ENCODE results near the gene TSPAN4. TPM values are rescaled to one million over a fixed set of nuclear protein-coding genes. Genes with fewer than 3 reads are reported as not detected.

TSPAN4 gene
- total RNA-seq, 1 donor from 2014 or later: 14.8 TPM

- no peak for DNase-seq
- intact Hi-C loops (cut with micrococcal nuclease): no loop called here
- H3K36me3 Mint-ChIP-seq (ENCODE audit: low read depth): peaks cover 14% of the 10 kb centered on the region
- H3K9me3 Mint-ChIP-seq: no peaks in the 10 kb centered on the region
- H3K4me3 Mint-ChIP-seq: no peak overlapping the region
- H3K27me3 Mint-ChIP-seq: no peaks in the 10 kb centered on the region
- H3K27ac Mint-ChIP-seq: no peak overlapping the region
- peaks cover 9% of the 10 kb centered on the region for H3K4me1 Mint-ChIP-seq
Measured at GRCh38 chr11:800473-800872, 42.2 kb upstream of the TSPAN4 start.

GRCh38 chr11:801097-801780 is 41.4 kb upstream of the TSPAN4 start:
- Mint-ChIP-seq H3K27ac (peak overlapping the region; percentile 20), H3K4me1 (peaks cover 7% of the 10 kb centered on the region), H3K27me3 (no peaks in the 10 kb centered on the region), H3K36me3 (ENCODE audit: low read depth) (peaks cover 10% of the 10 kb centered on the region), H3K4me3 (peak overlapping the region; percentile 35), H3K9me3 (no peaks in the 10 kb centered on the region)
- intact Hi-C loops (cut with micrococcal nuclease): no loop called here
- no peak for DNase-seq

- H3K4me1 Mint-ChIP-seq: peaks cover 2% of the 10 kb centered on the region
- H3K9me3 Mint-ChIP-seq: no peaks in the 10 kb centered on the region
- intact Hi-C loops (cut with micrococcal nuclease): no loop called here
- H3K4me3 Mint-ChIP-seq: no peak overlapping the region
- peaks cover 10% of the 10 kb centered on the region for H3K36me3 Mint-ChIP-seq (ENCODE audit: low read depth)
- H3K27ac Mint-ChIP-seq: no peak overlapping the region
- DNase-seq: no peak
- no peaks in the 10 kb centered on the region for H3K27me3 Mint-ChIP-seq
Measured at GRCh38 chr11:802018-802617, 40.5 kb upstream of the TSPAN4 start.

DNA sequence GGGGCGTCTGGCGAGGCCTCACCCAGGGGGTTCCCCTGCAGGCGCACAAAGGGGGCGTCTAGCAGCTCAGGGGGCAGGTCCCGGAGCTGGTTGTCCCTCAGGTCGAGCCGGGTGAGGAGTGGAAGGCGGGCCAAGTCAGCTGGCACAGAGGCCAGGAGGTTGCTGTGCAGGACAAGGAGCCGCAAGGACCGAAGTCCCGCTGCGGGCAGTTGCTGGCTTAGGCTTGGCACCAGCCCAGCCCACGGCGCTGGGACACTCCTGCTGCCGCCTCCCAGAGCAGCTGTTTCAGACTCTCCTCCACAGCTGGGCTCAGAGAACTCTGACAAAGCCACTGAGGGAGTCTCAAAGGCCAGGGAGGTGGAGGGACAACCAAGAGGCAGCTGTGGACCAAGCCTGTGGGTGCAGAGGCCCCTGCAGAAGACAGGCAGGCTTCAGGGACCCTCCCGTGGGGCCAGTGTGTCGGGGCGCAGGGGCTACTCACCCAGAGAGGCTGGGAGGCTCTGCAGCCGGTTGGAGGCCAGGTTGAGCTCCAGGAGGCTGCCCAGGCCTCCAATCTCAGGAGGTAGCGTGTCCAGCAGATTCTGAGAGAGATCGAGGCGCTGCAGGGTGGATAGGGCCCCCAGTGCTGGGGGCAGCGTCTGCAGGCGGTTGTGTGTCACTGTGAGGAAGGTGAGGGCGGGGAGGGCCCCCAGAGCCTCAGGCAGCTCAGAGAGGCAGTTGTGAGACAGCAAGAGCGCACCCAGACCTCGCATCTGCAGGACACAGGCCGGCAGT is 39.8 kb upstream of the TSPAN4 start:
- Mint-ChIP-seq H3K27me3 (no peaks in the 10 kb centered on the region), H3K4me3 (peak overlapping the region; percentile 45)
- no peak for DNase-seq

DNA sequence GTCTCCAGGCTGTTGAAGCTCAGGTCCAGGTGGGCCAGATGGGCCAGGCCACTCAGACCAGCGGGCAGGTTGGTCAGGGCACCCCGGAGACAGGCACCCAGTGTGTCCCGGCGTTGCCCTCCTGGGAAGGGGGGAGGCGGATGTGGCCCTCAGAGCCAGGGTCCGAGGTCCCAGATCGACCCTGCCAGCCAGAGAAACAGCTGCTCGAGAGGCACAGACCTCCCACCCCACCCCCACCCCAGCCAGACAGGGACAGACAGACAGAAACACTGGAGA is 39.2 kb upstream of the TSPAN4 start:
- Mint-ChIP-seq H3K4me3 (peak overlapping the region; percentile 79), H3K4me1 (peaks cover 6% of the 10 kb centered on the region), H3K27ac (no peak overlapping the region), H3K27me3 (no peaks in the 10 kb centered on the region), H3K9me3 (no peaks in the 10 kb centered on the region), H3K36me3 (ENCODE audit: low read depth) (peaks cover 10% of the 10 kb centered on the region)
- DNase-seq: no peak
- intact Hi-C loops (cut with micrococcal nuclease): no loop called here

More for the DNA sequence above, 39.8 kb upstream of the TSPAN4 start:
- H3K36me3 Mint-ChIP-seq (ENCODE audit: low read depth): peaks cover 10% of the 10 kb centered on the region
- peaks cover 4% of the 10 kb centered on the region for H3K4me1 Mint-ChIP-seq
- no peaks in the 10 kb centered on the region for H3K9me3 Mint-ChIP-seq
- intact Hi-C loops (cut with micrococcal nuclease): no loop called here
- no peak overlapping the region for H3K27ac Mint-ChIP-seq

GRCh38 chr11:803770-804598 is 38.7 kb upstream of the TSPAN4 start:
- no peaks in the 10 kb centered on the region for H3K9me3 Mint-ChIP-seq
- intact Hi-C loops (cut with micrococcal nuclease): no loop called here
- H3K36me3 Mint-ChIP-seq (ENCODE audit: low read depth): peaks cover 11% of the 10 kb centered on the region
- H3K27ac Mint-ChIP-seq: peak overlapping the region; percentile 69
- no peak for DNase-seq
- peaks cover 8% of the 10 kb centered on the region for H3K4me1 Mint-ChIP-seq
- H3K27me3 Mint-ChIP-seq: no peaks in the 10 kb centered on the region
- H3K4me3 Mint-ChIP-seq: peak overlapping the region; percentile 79

DNA sequence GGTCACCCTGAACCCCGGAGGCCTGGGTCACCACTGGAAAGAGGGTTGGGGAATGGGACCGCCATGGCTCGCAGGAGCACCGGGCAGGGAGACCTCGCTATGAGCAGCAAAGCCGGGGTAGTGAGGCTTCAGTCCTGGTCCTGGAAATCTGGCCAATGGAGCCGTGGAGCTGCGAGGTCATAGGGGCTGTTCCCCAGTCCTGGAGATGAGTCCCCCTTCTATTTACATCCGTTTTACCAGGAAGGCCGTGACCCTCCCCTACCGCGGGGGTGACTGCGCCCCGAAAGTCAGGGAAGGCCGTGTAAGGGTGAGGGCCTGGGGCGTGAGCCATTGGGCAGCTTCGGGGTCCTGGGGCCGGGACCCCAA is 38.1 kb upstream of the TSPAN4 start:
- DNase-seq: no peak
- Mint-ChIP-seq H3K36me3 (ENCODE audit: low read depth) (peaks cover 12% of the 10 kb centered on the region), H3K4me3 (peak overlapping the region; percentile 79), H3K27me3 (no peaks in the 10 kb centered on the region), H3K27ac (peak overlapping the region; percentile 69), H3K9me3 (no peaks in the 10 kb centered on the region), H3K4me1 (peaks cover 9% of the 10 kb centered on the region)
- intact Hi-C loops (cut with micrococcal nuclease): no loop called here

DNA sequence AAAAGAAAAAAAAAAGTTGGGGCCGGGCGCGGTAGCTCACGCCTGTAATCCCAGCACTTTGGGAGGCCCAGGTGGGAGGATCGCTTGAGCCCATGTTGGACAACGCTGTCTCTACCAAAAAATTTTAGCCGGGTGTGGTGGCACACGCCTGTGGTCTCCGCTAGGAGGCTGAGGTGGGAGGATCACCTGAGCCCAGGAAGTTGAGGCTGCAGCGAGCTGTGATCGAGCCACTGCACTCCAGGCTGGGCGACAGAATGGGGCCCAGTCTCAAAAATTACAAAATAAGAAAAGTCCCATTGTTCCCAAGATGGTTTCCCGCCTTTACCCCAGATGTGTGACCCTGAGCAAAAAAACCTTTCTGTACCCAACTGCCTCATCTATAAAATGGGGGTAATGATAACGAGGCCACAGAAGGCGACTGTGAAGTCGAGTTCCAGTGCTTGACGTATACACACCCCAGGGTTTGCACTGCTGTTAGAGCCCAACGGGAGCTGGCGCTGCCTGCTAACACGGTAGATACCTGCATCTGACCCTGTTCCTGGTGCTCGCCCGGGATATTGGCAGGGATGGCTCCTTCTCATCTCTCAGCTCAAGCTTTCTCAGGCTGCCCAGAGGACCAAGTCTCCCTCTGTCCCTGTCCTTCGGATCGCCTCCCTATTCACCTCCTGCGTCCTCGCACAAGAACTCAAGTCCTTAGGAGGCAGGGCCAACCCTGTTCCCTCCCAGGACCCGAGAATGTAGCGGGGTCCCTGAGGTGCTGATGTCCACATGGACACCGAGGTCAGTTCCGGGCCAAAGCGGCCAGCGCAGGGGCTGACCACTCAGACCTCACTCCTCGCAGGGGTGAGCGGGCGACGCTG is 34.0 kb upstream of the TSPAN4 start:
- Mint-ChIP-seq H3K4me1 (peaks cover 24% of the 10 kb centered on the region), H3K27ac (peak overlapping the region; percentile 98), H3K4me3 (peak overlapping the region; percentile 94), H3K36me3 (ENCODE audit: low read depth) (peaks cover 32% of the 10 kb centered on the region), H3K9me3 (no peaks in the 10 kb centered on the region), H3K27me3 (no peaks in the 10 kb centered on the region)
- intact Hi-C loops (cut with micrococcal nuclease): loop anchor here (1.0 to 2.0 kb wide), 4 partner anchors 11 to 34 kb away; partner anchors contain the start of genes GATD1, POLR2L and TSPAN4
- DNase-seq: peak; percentile 71

- peak; percentile 99 for DNase-seq
- intact Hi-C loops (cut with micrococcal nuclease): loop anchor here (1.0 to 2.0 kb wide), 5 partner anchors 10 to 33 kb away; partner anchors contain the start of genes CRACR2B, GATD1, POLR2L and TSPAN4
- peaks cover 35% of the 10 kb centered on the region for H3K36me3 Mint-ChIP-seq (ENCODE audit: low read depth)
- no peaks in the 10 kb centered on the region for H3K9me3 Mint-ChIP-seq
- H3K4me1 Mint-ChIP-seq: peaks cover 27% of the 10 kb centered on the region
- peak within 1 kb of the TSS; percentile 94 for H3K4me3 Mint-ChIP-seq
- H3K27me3 Mint-ChIP-seq: no peaks in the 10 kb centered on the region
- peak within 1 kb of the TSS; percentile 98 for H3K27ac Mint-ChIP-seq
Measured at GRCh38 chr11:809287-810039, 33.2 kb upstream of the TSPAN4 start, which contains the start of gene RPLP2. Gene RPLP2 (plus strand): TSS chr11:809967. CDS start chr11:810235, 268 bp downstream.

DNA sequence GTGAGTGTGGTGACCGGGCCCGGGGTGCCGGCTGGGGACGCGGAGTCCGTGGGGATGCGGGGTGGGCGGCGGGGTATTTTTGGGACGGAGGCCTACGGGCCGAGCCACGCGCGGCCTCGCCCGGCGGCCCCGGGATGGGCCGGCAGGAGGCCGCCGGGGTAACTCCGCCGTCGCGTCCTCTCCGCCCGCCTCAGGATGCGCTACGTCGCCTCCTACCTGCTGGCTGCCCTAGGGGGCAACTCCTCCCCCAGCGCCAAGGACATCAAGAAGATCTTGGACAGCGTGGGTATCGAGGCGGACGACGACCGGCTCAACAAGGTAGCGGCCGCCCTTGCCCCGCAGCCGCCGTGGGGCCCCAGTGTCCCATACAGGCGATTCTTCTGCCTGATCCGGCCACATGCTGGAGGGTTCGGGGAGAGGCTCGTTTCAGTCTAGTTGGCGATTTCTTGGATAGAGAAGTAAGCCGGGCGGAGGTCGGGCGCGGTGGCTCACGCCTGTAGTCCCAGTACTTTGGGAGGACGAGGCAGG is 32.5 kb upstream of the TSPAN4 start:
- H3K36me3 Mint-ChIP-seq (ENCODE audit: low read depth): peaks cover 35% of the 10 kb centered on the region
- DNase-seq: no peak

DNA sequence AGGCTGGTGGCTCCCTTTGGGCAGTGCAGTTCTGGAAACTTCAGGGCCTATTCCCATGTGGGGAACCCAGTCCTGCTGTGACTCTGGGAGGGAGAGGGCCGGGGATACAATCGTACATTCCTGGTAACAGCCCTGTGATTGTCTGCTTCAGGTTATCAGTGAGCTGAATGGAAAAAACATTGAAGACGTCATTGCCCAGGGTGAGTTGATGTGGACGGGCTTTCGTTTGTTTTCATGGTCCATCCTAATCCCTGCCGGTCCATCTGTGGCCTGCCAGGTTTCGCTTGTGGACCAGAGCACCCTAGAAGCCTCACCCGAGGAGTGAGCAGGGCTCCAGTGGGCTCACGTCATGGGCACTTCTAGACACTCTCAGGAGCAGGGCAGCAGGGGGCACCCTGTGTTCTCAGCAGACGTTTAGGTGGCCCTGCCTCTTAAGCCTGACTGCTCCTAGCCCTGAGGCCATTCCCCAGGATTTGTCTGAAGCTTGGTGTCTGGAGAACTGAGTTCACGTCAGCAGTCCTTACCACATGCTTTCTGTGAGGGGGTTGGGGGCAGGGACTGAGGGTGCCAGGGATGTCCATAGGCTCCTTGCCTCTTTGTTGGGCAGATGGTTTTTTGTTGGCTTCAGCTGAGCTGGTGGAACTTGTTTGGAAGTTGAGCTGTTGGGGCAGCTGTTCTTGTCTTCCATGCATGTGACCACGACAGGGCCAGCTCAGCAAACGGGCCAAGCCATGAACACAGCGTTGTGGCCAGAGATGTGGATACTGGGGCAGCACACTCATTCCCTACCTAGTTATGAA is 31.0 kb upstream of the TSPAN4 start:
- peaks cover 26% of the 10 kb centered on the region for H3K4me1 Mint-ChIP-seq
- peaks cover 37% of the 10 kb centered on the region for H3K36me3 Mint-ChIP-seq (ENCODE audit: low read depth)
- H3K27ac Mint-ChIP-seq: peak overlapping the region; percentile 87

More for the DNA sequence above, 32.5 kb upstream of the TSPAN4 start:
- Mint-ChIP-seq H3K4me1 (peaks cover 25% of the 10 kb centered on the region), H3K27ac (peak overlapping the region; percentile 98), H3K9me3 (no peaks in the 10 kb centered on the region), H3K27me3 (no peaks in the 10 kb centered on the region), H3K4me3 (peak overlapping the region; percentile 94)
- intact Hi-C loops (cut with micrococcal nuclease): loop anchor here (2.0 kb wide), 1 partner anchor 17 kb away; the partner anchor contains the start of gene CRACR2B

More for the DNA sequence above, 31.0 kb upstream of the TSPAN4 start:
- no peaks in the 10 kb centered on the region for H3K9me3 Mint-ChIP-seq
- peak overlapping the region; percentile 94 for H3K4me3 Mint-ChIP-seq
- no peak for DNase-seq
- H3K27me3 Mint-ChIP-seq: no peaks in the 10 kb centered on the region
- intact Hi-C loops (cut with micrococcal nuclease): loop anchor here (2.0 kb wide), 1 partner anchor 15 kb away; the partner anchor contains the start of gene CRACR2B

All from activated CD4-positive, alpha-beta T cell treated with anti-CD3 and anti-CD28 coated beads, Interleukin-2, amount 10 ng/mL, durations not matched to agents 24 days and 14 days (primary cell).